Stimulated activated CD4-positive, alpha-beta T cell treated with anti-CD3 and anti-CD28 coated beads, Interleukin-15, amount 100 ng/mL, for 1 hour (primary cell): ENCODE results near the gene SIRT4.
"Not testable (repeated sequence)": the region's sequence is repeated elsewhere in the genome, so short reads cannot be mapped to it uniquely, and the experiment has no call there.

Experiments used
- DNase-seq, 2 donors: peaks; one replicate each; pipeline ENCODE4 v3.0.0-alpha.2; 2020; ENCODE audit warnings: low read depth in 1 of 2, low spot score in 1 of 2

The SIRT4 gene

GRCh38 chr12:120335447-120335846 is 33.3 kb downstream of the SIRT4 start:
- peak in 1 of 2 donors; percentile 14 for DNase-seq

- DNase-seq: not testable (repeated sequence)
Observed at GRCh38 chr12:120336392-120336791, 34.3 kb downstream of the SIRT4 start.

- no peak for DNase-seq
Observed at GRCh38 chr12:120337730-120338129, 35.6 kb downstream of the SIRT4 start.

- DNase-seq: no peak
Observed at GRCh38 chr12:120339256-120339655, 37.1 kb downstream of the SIRT4 start.

GRCh38 chr12:120342175-120343038 is 40.3 kb downstream of the SIRT4 start:
- DNase-seq: no peak

GRCh38 chr12:120343039-120343537 is 41.0 kb downstream of the SIRT4 start:
- no peak for DNase-seq

- DNase-seq: no peak
Observed at GRCh38 chr12:120343692-120344091, 41.6 kb downstream of the SIRT4 start.

GRCh38 chr12:120346031-120346430 is 43.9 kb downstream of the SIRT4 start:
- DNase-seq: no peak

GRCh38 chr12:120346681-120347080 is 44.6 kb downstream of the SIRT4 start:
- no peak for DNase-seq

GRCh38 chr12:120347766-120348165 is 45.6 kb downstream of the SIRT4 start:
- no peak for DNase-seq

- no peak for DNase-seq
Observed at GRCh38 chr12:120350576-120351350, 48.6 kb downstream of the SIRT4 start.

- DNase-seq: no peak
Observed at GRCh38 chr12:120352117-120352516, 50.0 kb downstream of the SIRT4 start.

GRCh38 chr12:120353136-120353535 is 51.0 kb downstream of the SIRT4 start:
- DNase-seq: no peak

GRCh38 chr12:120353556-120354317 is 51.6 kb downstream of the SIRT4 start:
- no peak for DNase-seq

GRCh38 chr12:120356567-120357030 is 54.5 kb downstream of the SIRT4 start:
- DNase-seq: peak; percentile 54 to 59

GRCh38 chr12:120357104-120357503 is 55.0 kb downstream of the SIRT4 start:
- no peak for DNase-seq

- no peak for DNase-seq
Observed at GRCh38 chr12:120358412-120359100, 56.4 kb downstream of the SIRT4 start.

GRCh38 chr12:120359128-120359527 is 57.0 kb downstream of the SIRT4 start:
- DNase-seq: no peak

GRCh38 chr12:120361506-120362208 is 59.5 kb downstream of the SIRT4 start:
- no peak for DNase-seq
